Right lobe of liver (tissue), 6 donors: ENCODE results near the gene LAMC2. TPM values are rescaled to one million over a fixed set of nuclear protein-coding genes. Genes with fewer than 3 reads are reported as not detected.
"Not testable (repeated sequence)": the region's sequence is repeated elsewhere in the genome, so short reads cannot be mapped to it uniquely, and the experiment has no call there.

Experiments
- ATAC-seq, 4 donors: fragments of 200-7000 bp; cut with Tn5 transposase; one replicate each; pipeline ENCODE4 v1.9.1; 2020; ENCODE audit warnings: mild to moderate bottlenecking in 4 of 4, moderate library complexity in 4 of 4
- DNase-seq, 3 donors: peaks; one replicate each; pipeline ENCODE4 v3.0.0-alpha.2; 2020
- H3K27ac ChIP-seq, 3 donors: fragments of 200-600 bp; one replicate each; pipeline ENCODE4 v1.8.0; 2022
- H3K27me3 ChIP-seq, 2 donors: fragments of 200-600 bp; one replicate each; pipeline ENCODE4 v1.8.0; 2022
- H3K36me3 ChIP-seq, 4 donors: fragments of 200-600 bp; sonication (generic) in 1 of 4; one replicate each; pipeline versions ENCODE4 v1.5.1 to v1.8.0; 2017 to 2022; ENCODE audit warnings: control low read depth in 1 of 4
- H3K4me1 ChIP-seq, 4 donors: fragments of 200-600 bp; sonication (generic) in 1 of 4; one replicate each; pipeline versions ENCODE4 v1.5.1 to v1.8.0; 2017 to 2022; ENCODE audit warnings: control low read depth in 1 of 4
- H3K4me3 ChIP-seq, 3 donors: fragments of 200-600 bp; one replicate each; pipeline ENCODE4 v1.8.0; 2022
- H3K9me3 ChIP-seq, 4 donors: fragments of 200-600 bp; sonication (generic) in 1 of 4; one replicate each; pipeline versions ENCODE4 v1.5.1 to v1.8.0; 2017 to 2022; ENCODE audit warnings: control low read depth in 1 of 4
- CTCF ChIP-seq, 4 donors: fragments of 200-600 bp in 3 of 4; fragments of 450-650 bp in 1 of 4; IDR thresholded peaks; one replicate each; pipeline versions ENCODE4 v1.5.1 to v1.8.0; 2016 to 2022; ENCODE audit warnings: antibody characterized with exemption in 4 of 4, mild to moderate bottlenecking in 2 of 4
- POLR2A ChIP-seq: fragments of 450-650 bp; IDR thresholded peaks from one replicate; pipeline ENCODE4 v1.6.1; 2017; ENCODE audit warnings: antibody characterized with exemption, mild to moderate bottlenecking
- WGBS: methylation state at CpG from one replicate; pipeline ENCODE4 v1.1.6; 2018; ENCODE audit warnings: low coverage, low lambda C conversion rate; ENCODE audit not compliant: insufficient coverage; ENCODE audit errors: missing lambda C conversion rate; 5-methylcytosine and 5-hydroxymethylcytosine counted together
- intact Hi-C, 2 donors: fragments of 100-400 bp; cut with DNase I; formaldehyde crosslinking; loops; one replicate each; pipeline versions ENCODE4 v1.11.2 to v1.14.1; 2022
- total RNA-seq, 6 experiments: library from RNA; depleted of rRNA in 2 of 6; stranded (reverse); fragments of >200 nt in 2 of 6; fragmentation: NEBNext Ultra II Directional in 3 of 6; extraction: Animal tissue kit (Norgen Biotek cat#: 25700) in 3 of 6; gene quantifications; one replicate each; pipeline versions ENCODE4 v1.1.0 to v1.2.4, GENCODE V29; 2016 to 2023
- donor health status: DM: no; HTN: yes; CAD: no.
- donor health status: DM: no; HTN: no; CAD: no.
- donor health status: DM: no; HTN: no; CAD: no.
- donor health status: DM: no; HTN: yes; CAD: no.
- donor health status: DM: no; HTN: yes; CAD: no.

The LAMC2 gene
- total RNA-seq, 6 experiments from 2014 or later = 0.17 to 1.5 (median 0.49) TPM

- no peaks in the 10 kb centered on the region for H3K4me1 ChIP-seq
- no peak overlapping the region for H3K27ac ChIP-seq
- DNase-seq = no peak
- WGBS = 73% methylated on average over 2 of the region's 2 CpGs
- TF ChIP-seq CTCF (IDR thresholded peaks at IDR 0.05) = no peak
- no peak for TF ChIP-seq POLR2A
- intact Hi-C loops = no loop called here
- no peaks in the 10 kb centered on the region for H3K9me3 ChIP-seq
- H3K36me3 ChIP-seq = no peaks in the 10 kb centered on the region
- H3K27me3 ChIP-seq = no peaks in the 10 kb centered on the region
- no peak overlapping the region for H3K4me3 ChIP-seq
- no peak for ATAC-seq
Observed at GRCh38 chr1:183238071-183238470, 52.0 kb downstream of the LAMC2 start.

DNA sequence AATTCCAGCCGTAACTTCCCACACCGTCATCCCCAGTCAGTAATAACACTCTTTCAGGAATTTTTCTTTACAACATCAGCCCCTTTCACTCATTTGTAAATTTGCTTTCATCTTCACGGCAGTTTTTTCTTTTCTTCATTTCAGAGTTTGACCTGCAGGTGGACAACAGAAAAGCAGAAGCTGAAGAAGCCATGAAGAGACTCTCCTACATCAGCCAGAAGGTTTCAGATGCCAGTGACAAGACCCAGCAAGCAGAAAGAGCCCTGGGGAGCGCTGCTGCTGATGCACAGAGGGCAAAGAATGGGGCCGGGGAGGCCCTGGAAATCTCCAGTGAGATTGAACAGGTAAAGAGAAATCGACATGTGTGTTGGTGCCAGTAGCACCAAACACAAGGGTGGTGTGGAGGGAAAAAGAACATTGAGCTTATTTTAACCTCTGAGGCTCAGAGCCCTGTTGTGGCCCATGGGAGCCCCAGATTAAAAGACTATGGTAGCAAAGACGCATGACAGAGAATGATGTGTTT is 53.2 kb downstream of the LAMC2 start:
- H3K36me3 ChIP-seq = no peaks in the 10 kb centered on the region
- DNase-seq (no peak), ATAC-seq (no peak)
- H3K27me3 ChIP-seq = no peaks in the 10 kb centered on the region
- H3K4me1 ChIP-seq = no peaks in the 10 kb centered on the region
- no peak overlapping the region for H3K27ac ChIP-seq
- H3K4me3 ChIP-seq = no peak overlapping the region
- TF ChIP-seq CTCF (IDR thresholded peaks at IDR 0.05) (no peak), POLR2A (no peak)
- 67% methylated on average over 7 of the region's 7 CpGs for WGBS
- no peaks in the 10 kb centered on the region for H3K9me3 ChIP-seq
- intact Hi-C loops = no loop called here

GRCh38 chr1:183239793-183240525 is 53.9 kb downstream of the LAMC2 start:
- intact Hi-C loops = no loop called here
- no peaks in the 10 kb centered on the region for H3K27me3 ChIP-seq
- H3K36me3 ChIP-seq = no peaks in the 10 kb centered on the region
- ATAC-seq (no peak), DNase-seq (no peak)
- TF ChIP-seq POLR2A (no peak), CTCF (IDR thresholded peaks at IDR 0.05) (no peak)
- no peak overlapping the region for H3K4me3 ChIP-seq
- no peak overlapping the region for H3K27ac ChIP-seq
- 68% methylated on average over 6 of the region's 8 CpGs for WGBS
- no peaks in the 10 kb centered on the region for H3K9me3 ChIP-seq
- no peaks in the 10 kb centered on the region for H3K4me1 ChIP-seq

DNA sequence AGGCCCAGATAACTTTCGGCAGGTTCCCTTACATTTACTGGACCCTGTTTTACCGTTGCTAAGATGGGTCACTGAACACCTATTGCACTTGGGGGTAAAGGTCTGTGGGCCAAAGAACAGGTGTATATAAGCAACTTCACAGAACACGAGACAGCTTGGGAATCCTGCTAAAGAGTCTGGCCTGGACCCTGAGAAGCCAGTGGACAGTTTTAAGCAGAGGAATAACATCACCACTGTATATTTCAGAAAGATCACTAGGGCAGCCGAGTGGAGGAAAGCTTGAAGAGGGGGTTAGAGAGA is 54.4 kb downstream of the LAMC2 start:
- Histone ChIP-seq H3K4me1 (no peaks in the 10 kb centered on the region), H3K9me3 (no peaks in the 10 kb centered on the region), H3K27ac (no peak overlapping the region), H3K27me3 (no peaks in the 10 kb centered on the region), H3K4me3 (no peak overlapping the region), H3K36me3 (no peaks in the 10 kb centered on the region)
- TF ChIP-seq POLR2A = no peak
- no peak for TF ChIP-seq CTCF (IDR thresholded peaks at IDR 0.05)
- no peak for DNase-seq
- no peak for ATAC-seq
- intact Hi-C loops = no loop called here
- 50% methylated on average over 4 of the region's 4 CpGs for WGBS

DNA sequence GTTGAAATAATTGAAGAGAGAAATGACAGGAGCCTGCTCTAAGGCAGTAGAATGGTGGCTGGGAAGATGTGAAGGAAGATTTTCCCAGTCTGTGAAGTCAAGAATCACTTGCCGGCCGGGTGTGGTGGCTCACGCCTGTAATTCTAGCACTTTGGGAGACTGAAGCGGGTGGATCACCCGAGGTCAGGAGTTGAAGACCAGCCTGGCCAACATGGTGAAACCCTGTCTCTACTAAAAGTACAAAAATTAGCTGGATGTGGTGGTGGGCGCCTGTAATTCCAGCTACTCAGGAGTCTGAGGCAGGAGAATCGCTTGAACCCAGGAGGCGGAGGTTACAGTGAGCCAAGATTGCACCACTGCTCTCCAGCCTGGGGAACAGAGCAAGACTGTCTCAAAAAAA is 54.8 kb downstream of the LAMC2 start:
- WGBS = 88% methylated on average over 8 of the region's 8 CpGs
- DNase-seq, H3K4me1 ChIP-seq, H3K9me3 ChIP-seq, H3K36me3 ChIP-seq, H3K4me3 ChIP-seq, ATAC-seq, H3K27me3 ChIP-seq, H3K27ac ChIP-seq, intact Hi-C loops: not testable (repeated sequence)
